ENCODE measurements around the gene LRP1B. TPM values are rescaled to one million over a fixed set of nuclear protein-coding genes. Genes with fewer than 3 reads are reported as not detected.
"Not testable (repeated sequence)": the region's sequence is repeated elsewhere in the genome, so short reads cannot be mapped to it uniquely, and the experiment has no call there.

The LRP1B gene
- total RNA-seq, 1 experiment from 2014 or later, result 0.03 TPM

DNA sequence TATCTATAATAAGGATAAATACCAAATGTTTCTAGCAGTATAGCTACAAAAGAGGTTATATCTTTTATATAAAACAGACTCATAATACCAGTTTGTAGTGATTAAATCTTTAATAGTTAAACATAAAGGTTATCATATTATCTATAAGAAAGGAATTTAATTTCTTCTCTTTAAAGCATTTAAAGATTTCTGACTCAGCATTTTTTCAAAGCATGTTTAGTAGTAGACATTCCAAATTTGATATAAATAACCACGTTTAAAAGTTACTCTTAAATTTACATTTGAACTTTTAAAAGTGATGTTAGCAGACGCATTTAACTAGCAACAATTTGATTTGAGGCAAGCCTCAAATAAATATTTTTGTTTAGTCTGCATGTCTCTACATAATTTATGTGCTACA lies 1842.6 kb downstream of the LRP1B start:
- DNase-seq (ENCODE audit: low read depth, low spot score), result no peak
- in situ Hi-C loops (cut with HindIII; ENCODE audit: low pct_unique_long_range_greater_than_20kb, low sequenced_read_pairs), result no loop called here

- in situ Hi-C loops (cut with HindIII; ENCODE audit: low pct_unique_long_range_greater_than_20kb, low sequenced_read_pairs), result no loop called here
- no peak for DNase-seq (ENCODE audit: low read depth, low spot score)
Measured at GRCh38 chr2:140286377-140286776, 1844.4 kb downstream of the LRP1B start.

- in situ Hi-C loops (cut with HindIII; ENCODE audit: low pct_unique_long_range_greater_than_20kb, low sequenced_read_pairs); DNase-seq (ENCODE audit: low read depth, low spot score): not testable (repeated sequence)
Measured at GRCh38 chr2:140277344-140277743, 1853.5 kb downstream of the LRP1B start.

DNA sequence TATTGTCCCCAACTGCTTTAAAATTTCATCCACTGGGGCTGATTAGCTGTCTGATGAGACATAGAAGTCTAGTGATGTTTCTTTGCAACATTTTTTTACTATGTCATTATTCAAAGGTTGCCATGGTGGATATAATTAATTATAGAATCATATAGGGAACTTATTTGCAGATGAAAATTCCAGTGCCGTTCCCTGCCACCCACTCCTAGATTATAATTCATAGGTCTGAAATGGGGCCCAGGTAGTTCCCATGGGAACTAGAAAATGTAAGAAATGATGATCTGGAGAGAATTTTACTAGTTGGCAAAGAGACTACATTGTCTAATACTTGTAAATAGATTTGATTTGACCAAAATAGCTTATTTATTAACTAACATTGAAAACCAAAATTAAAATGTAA lies 1854.2 kb downstream of the LRP1B start:
- no peak for DNase-seq (ENCODE audit: low read depth, low spot score)
- in situ Hi-C loops (cut with HindIII; ENCODE audit: low pct_unique_long_range_greater_than_20kb, low sequenced_read_pairs), result no loop called here

- in situ Hi-C loops (cut with HindIII; ENCODE audit: low pct_unique_long_range_greater_than_20kb, low sequenced_read_pairs), result no loop called here
- DNase-seq (ENCODE audit: low read depth, low spot score), result no peak
Measured at GRCh38 chr2:140275427-140275826, 1855.4 kb downstream of the LRP1B start.

DNA sequence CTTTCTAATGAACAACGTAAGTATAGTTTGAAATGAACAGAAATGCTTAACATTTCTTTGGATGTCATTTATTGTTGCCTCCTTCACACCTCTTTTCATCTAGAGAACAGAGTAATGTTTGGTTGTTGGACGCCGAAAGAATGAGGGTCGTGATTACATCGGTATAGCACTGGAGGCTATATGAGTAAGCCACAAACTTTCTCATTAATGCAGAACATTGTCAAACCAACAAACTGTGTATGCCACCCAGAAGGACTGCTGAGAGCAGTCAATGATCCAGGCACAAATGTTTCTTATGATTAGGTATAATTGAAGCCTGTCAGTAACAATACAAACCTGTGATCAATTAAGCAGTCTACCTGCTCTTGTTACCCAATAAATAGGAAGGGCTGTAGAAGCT lies 1855.9 kb downstream of the LRP1B start:
- DNase-seq (ENCODE audit: low read depth, low spot score), result no peak
- in situ Hi-C loops (cut with HindIII; ENCODE audit: low pct_unique_long_range_greater_than_20kb, low sequenced_read_pairs), result no loop called here

DNA sequence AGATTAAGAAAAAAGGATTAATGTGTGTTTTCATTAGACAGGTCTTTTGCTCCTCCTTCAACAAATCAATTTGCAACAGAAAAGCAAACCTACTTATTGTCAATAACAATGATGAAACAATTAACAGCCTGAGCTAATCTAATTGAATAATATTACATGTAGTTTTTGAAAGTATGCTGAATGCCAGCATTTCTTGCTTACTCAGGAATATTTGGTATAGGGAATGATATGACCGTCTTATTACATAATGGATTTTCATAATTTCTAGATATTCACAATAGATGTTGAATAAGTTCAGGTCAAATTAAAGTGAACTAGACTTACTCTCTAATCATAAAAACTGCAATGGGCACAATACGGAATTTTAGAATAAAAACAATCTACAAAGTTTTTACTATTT lies 1856.9 kb downstream of the LRP1B start:
- no peak for DNase-seq (ENCODE audit: low read depth, low spot score)
- in situ Hi-C loops (cut with HindIII; ENCODE audit: low pct_unique_long_range_greater_than_20kb, low sequenced_read_pairs), result no loop called here

DNA sequence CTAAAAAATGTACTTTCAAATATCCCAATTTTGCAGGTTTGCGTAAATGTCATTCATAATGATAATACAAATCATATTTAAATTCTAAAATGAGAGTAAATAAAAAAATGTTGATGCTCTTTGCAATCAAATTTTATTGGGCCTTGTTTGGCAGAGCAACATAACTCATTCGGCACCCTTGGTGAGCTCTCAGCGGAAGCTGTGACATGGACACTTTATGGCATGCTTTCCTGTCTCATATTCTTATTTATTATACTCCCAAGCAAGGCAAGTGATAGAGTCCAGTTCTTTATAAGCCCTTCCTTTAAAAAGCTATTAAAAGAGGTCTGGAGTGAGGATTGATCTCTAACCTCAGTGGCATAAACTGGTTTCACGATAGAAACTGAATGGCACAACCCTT lies 1857.4 kb downstream of the LRP1B start:
- in situ Hi-C loops (cut with HindIII; ENCODE audit: low pct_unique_long_range_greater_than_20kb, low sequenced_read_pairs), result no loop called here

GRCh38 chr2:140270224-140270623 lies 1860.6 kb downstream of the LRP1B start:
- in situ Hi-C loops (cut with HindIII; ENCODE audit: low pct_unique_long_range_greater_than_20kb, low sequenced_read_pairs), result no loop called here
- no peak for DNase-seq (ENCODE audit: low read depth, low spot score)

More for the DNA sequence above, 1857.4 kb downstream of the LRP1B start:
- no peak for DNase-seq (ENCODE audit: low read depth, low spot score)

DNA sequence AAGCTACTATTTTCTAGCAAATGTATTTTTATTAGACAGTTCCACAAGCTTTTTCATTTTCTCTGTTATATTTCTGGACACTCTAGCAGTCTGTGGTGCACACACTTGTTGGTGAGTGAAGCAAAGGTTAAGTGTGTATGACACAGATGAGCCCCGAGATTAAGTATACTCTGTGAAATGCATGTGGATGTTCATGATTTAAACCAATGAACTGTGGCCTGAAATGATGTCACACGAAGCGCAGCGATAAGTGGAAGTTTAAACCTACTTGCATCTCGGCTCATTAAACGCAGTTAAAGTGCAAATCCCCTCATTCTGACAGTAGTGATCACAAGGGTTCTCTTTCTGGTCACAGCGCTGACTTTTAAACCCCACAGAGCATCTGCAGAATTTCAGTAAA lies 1861.8 kb downstream of the LRP1B start:
- DNase-seq (ENCODE audit: low read depth, low spot score), result no peak
- in situ Hi-C loops (cut with HindIII; ENCODE audit: low pct_unique_long_range_greater_than_20kb, low sequenced_read_pairs), result no loop called here

GRCh38 chr2:140262908-140263307 lies 1867.9 kb downstream of the LRP1B start:
- DNase-seq (ENCODE audit: low read depth, low spot score), result no peak
- in situ Hi-C loops (cut with HindIII; ENCODE audit: low pct_unique_long_range_greater_than_20kb, low sequenced_read_pairs), result no loop called here

GRCh38 chr2:140257692-140258300 lies 1873.0 kb downstream of the LRP1B start:
- DNase-seq (ENCODE audit: low read depth, low spot score), result no peak
- in situ Hi-C loops (cut with HindIII; ENCODE audit: low pct_unique_long_range_greater_than_20kb, low sequenced_read_pairs), result no loop called here

DNA sequence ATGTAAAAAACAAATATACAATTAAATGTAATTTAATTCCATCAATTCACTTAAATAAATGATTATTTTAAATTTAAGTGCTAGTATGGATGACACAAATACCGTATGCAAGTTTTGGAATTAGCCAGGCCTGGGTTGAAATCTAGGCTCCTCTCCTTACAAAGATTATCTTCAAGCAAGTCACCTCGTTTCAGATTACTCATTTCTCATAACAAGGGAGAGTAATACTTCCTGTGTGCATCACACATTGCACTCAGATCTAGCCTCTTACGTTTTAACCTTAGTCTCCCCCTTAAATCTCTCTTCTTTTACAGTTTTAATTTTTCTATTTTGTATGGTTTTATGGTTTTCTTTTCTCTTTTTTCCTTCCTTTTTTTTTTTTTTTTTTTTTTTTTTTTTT lies 1874.7 kb downstream of the LRP1B start:
- no peak for DNase-seq (ENCODE audit: low read depth, low spot score)
- in situ Hi-C loops (cut with HindIII; ENCODE audit: low pct_unique_long_range_greater_than_20kb, low sequenced_read_pairs), result no loop called here

DNA sequence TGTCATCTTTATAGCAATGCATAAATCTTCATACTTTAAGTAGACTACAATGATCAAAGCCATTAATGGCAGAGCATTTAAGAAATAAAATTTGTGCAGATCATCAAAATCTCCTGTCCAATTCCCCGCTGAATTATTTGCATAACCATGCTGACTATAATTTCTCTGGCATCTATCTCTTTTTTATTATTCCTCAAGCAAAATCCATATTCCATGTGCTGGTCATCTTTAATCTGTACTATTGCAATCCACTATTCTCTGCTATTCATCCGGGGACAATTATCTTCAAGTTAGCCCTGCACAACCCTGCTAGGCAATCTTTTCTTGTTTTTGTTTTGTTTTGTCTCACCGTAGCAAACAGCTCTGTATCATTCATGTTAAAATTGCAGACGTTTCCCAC lies 1881.0 kb downstream of the LRP1B start:
- no peak for DNase-seq (ENCODE audit: low read depth, low spot score)
- in situ Hi-C loops (cut with HindIII; ENCODE audit: low pct_unique_long_range_greater_than_20kb, low sequenced_read_pairs), result no loop called here

DNA sequence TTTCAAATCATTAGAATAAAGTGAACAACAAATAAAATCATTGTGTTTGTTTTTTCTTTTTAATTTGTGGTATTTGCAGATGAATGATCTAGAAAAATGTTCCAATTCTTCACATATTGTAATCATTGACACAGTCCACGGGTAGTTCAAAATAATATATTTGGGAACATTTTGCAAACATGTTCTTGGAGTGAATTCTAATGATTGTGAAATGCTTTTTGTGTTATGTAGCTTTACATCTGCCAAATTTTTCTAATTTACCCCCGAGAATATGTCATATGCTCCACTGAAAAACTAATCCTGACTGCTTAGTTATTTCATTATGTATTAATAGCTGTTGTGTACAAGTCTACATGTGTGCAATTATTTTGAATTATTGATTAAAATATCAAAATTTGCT lies 1882.2 kb downstream of the LRP1B start:
- in situ Hi-C loops (cut with HindIII; ENCODE audit: low pct_unique_long_range_greater_than_20kb, low sequenced_read_pairs), result no loop called here

GRCh38 chr2:140247451-140248195 lies 1883.2 kb downstream of the LRP1B start:
- DNase-seq (ENCODE audit: low read depth, low spot score), result no peak
- in situ Hi-C loops (cut with HindIII; ENCODE audit: low pct_unique_long_range_greater_than_20kb, low sequenced_read_pairs), result no loop called here

More for the DNA sequence above, 1882.2 kb downstream of the LRP1B start:
- DNase-seq (ENCODE audit: low read depth, low spot score), result no peak

GRCh38 chr2:140246957-140247356 lies 1883.9 kb downstream of the LRP1B start:
- DNase-seq (ENCODE audit: low read depth, low spot score), result no peak
- in situ Hi-C loops (cut with HindIII; ENCODE audit: low pct_unique_long_range_greater_than_20kb, low sequenced_read_pairs), result no loop called here

DNA sequence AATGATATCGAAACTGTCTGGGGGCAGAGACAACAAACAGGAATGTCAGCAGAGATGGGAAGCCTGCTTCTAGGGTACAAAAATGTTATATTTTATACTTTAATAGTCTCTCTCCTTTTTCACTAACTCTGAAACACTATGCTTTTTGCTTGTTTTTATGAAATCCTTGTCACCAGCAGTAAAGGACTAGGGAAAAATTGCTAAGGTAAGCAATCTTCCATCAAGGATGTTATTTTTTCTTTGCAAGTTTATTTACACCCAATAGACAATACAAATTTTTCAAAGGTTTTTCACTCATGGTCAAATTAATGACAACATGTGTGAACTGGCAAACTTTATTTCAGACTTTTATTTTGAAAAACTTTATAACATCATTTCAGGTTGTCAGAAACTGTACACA lies 1884.8 kb downstream of the LRP1B start:
- DNase-seq (ENCODE audit: low read depth, low spot score), result no peak

DNA sequence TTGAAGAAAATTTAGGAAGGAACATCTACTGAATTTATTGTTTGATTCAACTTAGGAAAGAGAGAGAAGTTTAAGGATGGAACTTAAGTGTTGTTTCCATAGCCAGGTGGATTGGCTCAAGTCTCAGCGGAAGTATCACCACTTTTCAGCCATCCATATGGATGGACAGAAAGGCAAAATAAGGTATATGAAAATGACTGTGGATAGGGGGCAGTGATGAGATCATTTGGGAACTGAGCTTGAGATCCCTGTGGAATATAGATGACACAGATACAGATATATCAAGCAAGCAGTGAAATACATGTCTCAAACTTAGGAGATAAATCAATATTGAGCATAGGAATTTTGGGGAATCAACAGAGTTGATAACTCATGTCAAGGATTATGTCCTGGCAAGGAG lies 1887.9 kb downstream of the LRP1B start:
- in situ Hi-C loops (cut with HindIII; ENCODE audit: low pct_unique_long_range_greater_than_20kb, low sequenced_read_pairs), result no loop called here
- DNase-seq (ENCODE audit: low read depth, low spot score), result peak; percentile 10

More for the DNA sequence above, 1884.8 kb downstream of the LRP1B start:
- in situ Hi-C loops (cut with HindIII; ENCODE audit: low pct_unique_long_range_greater_than_20kb, low sequenced_read_pairs), result no loop called here

All from SK-MEL-5 (cell line).